OCI-LY3 (cell line): ENCODE measurements around the gene TREH.

Experiments used
- EZH2phosphoT487 ChIP-seq: fragments of 200-600 bp; shearing (Covaris generic); IDR thresholded peaks from 2 replicates; pipeline ENCODE4 v1.6.1; 2018; ENCODE audit warnings: antibody characterized with exemption, mixed run types, low read depth
- TF ChIP-seq, protein P1 (sequence below): fragments of 200-600, 300-600 bp; sonication (generic); IDR thresholded peaks from 2 replicates; pipeline ENCODE4 v1.5.1; 2014; ENCODE audit warnings: antibody characterized with exemption, low read length, low read depth

GRCh38 chr11:118615282-118615975 is 64.0 kb downstream of the TREH start:
- TF ChIP-seq, protein P1, sequence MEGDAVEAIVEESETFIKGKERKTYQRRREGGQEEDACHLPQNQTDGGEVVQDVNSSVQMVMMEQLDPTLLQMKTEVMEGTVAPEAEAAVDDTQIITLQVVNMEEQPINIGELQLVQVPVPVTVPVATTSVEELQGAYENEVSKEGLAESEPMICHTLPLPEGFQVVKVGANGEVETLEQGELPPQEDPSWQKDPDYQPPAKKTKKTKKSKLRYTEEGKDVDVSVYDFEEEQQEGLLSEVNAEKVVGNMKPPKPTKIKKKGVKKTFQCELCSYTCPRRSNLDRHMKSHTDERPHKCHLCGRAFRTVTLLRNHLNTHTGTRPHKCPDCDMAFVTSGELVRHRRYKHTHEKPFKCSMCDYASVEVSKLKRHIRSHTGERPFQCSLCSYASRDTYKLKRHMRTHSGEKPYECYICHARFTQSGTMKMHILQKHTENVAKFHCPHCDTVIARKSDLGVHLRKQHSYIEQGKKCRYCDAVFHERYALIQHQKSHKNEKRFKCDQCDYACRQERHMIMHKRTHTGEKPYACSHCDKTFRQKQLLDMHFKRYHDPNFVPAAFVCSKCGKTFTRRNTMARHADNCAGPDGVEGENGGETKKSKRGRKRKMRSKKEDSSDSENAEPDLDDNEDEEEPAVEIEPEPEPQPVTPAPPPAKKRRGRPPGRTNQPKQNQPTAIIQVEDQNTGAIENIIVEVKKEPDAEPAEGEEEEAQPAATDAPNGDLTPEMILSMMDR, result no peak
- TF ChIP-seq EZH2phosphoT487, result no peak
